H1 (cell line): ENCODE data around the gene GFRA4. TPM values are rescaled to one million over a fixed set of nuclear protein-coding genes. Genes with fewer than 3 reads are reported as not detected.

Experiments used
- CTBP2 ChIP-seq: IDR thresholded peaks from 2 replicates; pipeline ENCODE4 v1.7.0; 2011; ENCODE audit warnings: borderline replicate concordance, mild to moderate bottlenecking, moderate library complexity, mixed read lengths, low read length; ENCODE audit not compliant: insufficient read depth, insufficient read length
- JUN ChIP-seq: IDR thresholded peaks from 2 replicates; pipeline ENCODE4 v1.6.1; 2011; ENCODE audit warnings: low read depth, mild to moderate bottlenecking, improper control_type of control experiment, low read length
- KDM5A ChIP-seq: fragments of 200-600 bp; IDR thresholded peaks from 2 replicates; pipeline ENCODE4 v1.7.1; 2012; ENCODE audit warnings: mild to moderate bottlenecking, low read length, inconsistent platforms, mixed read lengths
- NANOG ChIP-seq: IDR thresholded peaks from 2 replicates; pipeline ENCODE4 v1.6.1; 2011; ENCODE audit warnings: low read length, low read depth, mild to moderate bottlenecking, inconsistent platforms; ENCODE audit not compliant: insufficient read depth, poor library complexity, severe bottlenecking
- POLR2A ChIP-seq, 2 experiments: IDR thresholded peaks; 1 replicate in 1 of 2; 2 replicates in 1 of 2; pipeline ENCODE4 v1.6.1; 2011; ENCODE audit warnings: low read depth in 2 of 2, low read length in 2 of 2, mild to moderate bottlenecking in 2 of 2; ENCODE audit errors: control extremely low read depth in 1 of 2
- POLR2AphosphoS5 ChIP-seq: IDR thresholded peaks from 2 replicates; pipeline ENCODE4 v1.6.1; 2011; ENCODE audit warnings: low read depth, low read length
- RXRA ChIP-seq: IDR thresholded peaks from 2 replicates; pipeline ENCODE4 v1.6.1; 2011; ENCODE audit warnings: low read depth, mild to moderate bottlenecking, low read length, moderate library complexity; ENCODE audit not compliant: insufficient read depth
- SIX5 ChIP-seq: IDR thresholded peaks from 2 replicates; pipeline ENCODE4 v1.6.1; 2011; ENCODE audit warnings: mild to moderate bottlenecking, low read depth, low read length
- SUZ12 ChIP-seq: fragments of 200-600 bp; sonication (generic); IDR thresholded peaks from 2 replicates; pipeline ENCODE4 v1.6.1; 2012; ENCODE audit warnings: mild to moderate bottlenecking, inconsistent platforms, low read length, moderate library complexity, mixed read lengths
- ZNF274 ChIP-seq: IDR thresholded peaks from 2 replicates; pipeline ENCODE4 v1.7.0; 2012; ENCODE audit warnings: low read length, borderline replicate concordance; ENCODE audit errors: extremely low read depth
- polyA plus RNA-seq, 7 experiments: library from polyadenylated mRNA; depleted of rRNA in 3 of 7; stranded (reverse) in 5 of 7; unstranded in 2 of 7; fragments of >200 nt in 5 of 7; fragments of 200-250 nt in 2 of 7; gene quantifications; 1 replicate in 5 of 7; 2 replicates in 1 of 7; 4 replicates in 1 of 7; pipeline versions ENCODE4 v1.2.1 to v1.2.3, GENCODE V29; 2011 to 2013; ENCODE audit warnings: missing spikeins in 2 of 7, mixed read lengths in 2 of 7
- total RNA-seq: library from RNA; stranded (reverse); fragmentation: NEBNext Ultra II Directional; extraction: Animal tissue kit (Norgen Biotek cat#: 25700); gene quantifications from 2 replicates; pipeline ENCODE4 v1.2.1, GENCODE V29; 2021
- TF ChIP-seq, protein P1 (sequence below): fragments of 300-600 bp; sonication (generic); IDR thresholded peaks from 2 replicates; pipeline ENCODE4 v1.7.1; 2012; ENCODE audit warnings: low read length, moderate library complexity, mild to moderate bottlenecking, inconsistent platforms; ENCODE audit not compliant: insufficient replicate concordance
- TF ChIP-seq, protein P2 (sequence below): IDR thresholded peaks from 2 replicates; pipeline ENCODE4 v1.6.1; 2012; ENCODE audit warnings: inconsistent platforms

GFRA4 gene
- total and polyA plus RNA-seq, 2 of the 8 experiments (the other 6 are each of a cell fraction or from before 2014, with no cell fraction given) = 0.05 TPM; not detected in 1

DNA sequence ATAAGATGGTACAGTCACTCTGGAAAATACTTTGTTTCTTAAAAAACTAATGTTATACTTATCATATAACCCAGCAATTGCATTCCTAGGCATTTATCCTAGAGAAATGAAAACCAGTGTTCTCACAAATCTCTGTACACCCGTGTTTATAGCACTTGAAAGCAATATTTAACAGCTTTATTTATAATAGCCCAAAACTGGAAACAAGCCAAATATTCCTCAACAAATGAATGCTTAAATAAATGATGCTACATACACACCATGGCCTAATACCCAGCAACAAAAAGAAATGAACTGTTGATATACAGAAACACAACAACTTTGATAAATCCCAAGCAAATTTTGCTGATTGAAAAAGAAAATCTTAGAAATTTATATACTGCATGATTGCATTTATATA lies 51.3 kb downstream of the GFRA4 start (continued):
- TF ChIP-seq, protein P1, sequence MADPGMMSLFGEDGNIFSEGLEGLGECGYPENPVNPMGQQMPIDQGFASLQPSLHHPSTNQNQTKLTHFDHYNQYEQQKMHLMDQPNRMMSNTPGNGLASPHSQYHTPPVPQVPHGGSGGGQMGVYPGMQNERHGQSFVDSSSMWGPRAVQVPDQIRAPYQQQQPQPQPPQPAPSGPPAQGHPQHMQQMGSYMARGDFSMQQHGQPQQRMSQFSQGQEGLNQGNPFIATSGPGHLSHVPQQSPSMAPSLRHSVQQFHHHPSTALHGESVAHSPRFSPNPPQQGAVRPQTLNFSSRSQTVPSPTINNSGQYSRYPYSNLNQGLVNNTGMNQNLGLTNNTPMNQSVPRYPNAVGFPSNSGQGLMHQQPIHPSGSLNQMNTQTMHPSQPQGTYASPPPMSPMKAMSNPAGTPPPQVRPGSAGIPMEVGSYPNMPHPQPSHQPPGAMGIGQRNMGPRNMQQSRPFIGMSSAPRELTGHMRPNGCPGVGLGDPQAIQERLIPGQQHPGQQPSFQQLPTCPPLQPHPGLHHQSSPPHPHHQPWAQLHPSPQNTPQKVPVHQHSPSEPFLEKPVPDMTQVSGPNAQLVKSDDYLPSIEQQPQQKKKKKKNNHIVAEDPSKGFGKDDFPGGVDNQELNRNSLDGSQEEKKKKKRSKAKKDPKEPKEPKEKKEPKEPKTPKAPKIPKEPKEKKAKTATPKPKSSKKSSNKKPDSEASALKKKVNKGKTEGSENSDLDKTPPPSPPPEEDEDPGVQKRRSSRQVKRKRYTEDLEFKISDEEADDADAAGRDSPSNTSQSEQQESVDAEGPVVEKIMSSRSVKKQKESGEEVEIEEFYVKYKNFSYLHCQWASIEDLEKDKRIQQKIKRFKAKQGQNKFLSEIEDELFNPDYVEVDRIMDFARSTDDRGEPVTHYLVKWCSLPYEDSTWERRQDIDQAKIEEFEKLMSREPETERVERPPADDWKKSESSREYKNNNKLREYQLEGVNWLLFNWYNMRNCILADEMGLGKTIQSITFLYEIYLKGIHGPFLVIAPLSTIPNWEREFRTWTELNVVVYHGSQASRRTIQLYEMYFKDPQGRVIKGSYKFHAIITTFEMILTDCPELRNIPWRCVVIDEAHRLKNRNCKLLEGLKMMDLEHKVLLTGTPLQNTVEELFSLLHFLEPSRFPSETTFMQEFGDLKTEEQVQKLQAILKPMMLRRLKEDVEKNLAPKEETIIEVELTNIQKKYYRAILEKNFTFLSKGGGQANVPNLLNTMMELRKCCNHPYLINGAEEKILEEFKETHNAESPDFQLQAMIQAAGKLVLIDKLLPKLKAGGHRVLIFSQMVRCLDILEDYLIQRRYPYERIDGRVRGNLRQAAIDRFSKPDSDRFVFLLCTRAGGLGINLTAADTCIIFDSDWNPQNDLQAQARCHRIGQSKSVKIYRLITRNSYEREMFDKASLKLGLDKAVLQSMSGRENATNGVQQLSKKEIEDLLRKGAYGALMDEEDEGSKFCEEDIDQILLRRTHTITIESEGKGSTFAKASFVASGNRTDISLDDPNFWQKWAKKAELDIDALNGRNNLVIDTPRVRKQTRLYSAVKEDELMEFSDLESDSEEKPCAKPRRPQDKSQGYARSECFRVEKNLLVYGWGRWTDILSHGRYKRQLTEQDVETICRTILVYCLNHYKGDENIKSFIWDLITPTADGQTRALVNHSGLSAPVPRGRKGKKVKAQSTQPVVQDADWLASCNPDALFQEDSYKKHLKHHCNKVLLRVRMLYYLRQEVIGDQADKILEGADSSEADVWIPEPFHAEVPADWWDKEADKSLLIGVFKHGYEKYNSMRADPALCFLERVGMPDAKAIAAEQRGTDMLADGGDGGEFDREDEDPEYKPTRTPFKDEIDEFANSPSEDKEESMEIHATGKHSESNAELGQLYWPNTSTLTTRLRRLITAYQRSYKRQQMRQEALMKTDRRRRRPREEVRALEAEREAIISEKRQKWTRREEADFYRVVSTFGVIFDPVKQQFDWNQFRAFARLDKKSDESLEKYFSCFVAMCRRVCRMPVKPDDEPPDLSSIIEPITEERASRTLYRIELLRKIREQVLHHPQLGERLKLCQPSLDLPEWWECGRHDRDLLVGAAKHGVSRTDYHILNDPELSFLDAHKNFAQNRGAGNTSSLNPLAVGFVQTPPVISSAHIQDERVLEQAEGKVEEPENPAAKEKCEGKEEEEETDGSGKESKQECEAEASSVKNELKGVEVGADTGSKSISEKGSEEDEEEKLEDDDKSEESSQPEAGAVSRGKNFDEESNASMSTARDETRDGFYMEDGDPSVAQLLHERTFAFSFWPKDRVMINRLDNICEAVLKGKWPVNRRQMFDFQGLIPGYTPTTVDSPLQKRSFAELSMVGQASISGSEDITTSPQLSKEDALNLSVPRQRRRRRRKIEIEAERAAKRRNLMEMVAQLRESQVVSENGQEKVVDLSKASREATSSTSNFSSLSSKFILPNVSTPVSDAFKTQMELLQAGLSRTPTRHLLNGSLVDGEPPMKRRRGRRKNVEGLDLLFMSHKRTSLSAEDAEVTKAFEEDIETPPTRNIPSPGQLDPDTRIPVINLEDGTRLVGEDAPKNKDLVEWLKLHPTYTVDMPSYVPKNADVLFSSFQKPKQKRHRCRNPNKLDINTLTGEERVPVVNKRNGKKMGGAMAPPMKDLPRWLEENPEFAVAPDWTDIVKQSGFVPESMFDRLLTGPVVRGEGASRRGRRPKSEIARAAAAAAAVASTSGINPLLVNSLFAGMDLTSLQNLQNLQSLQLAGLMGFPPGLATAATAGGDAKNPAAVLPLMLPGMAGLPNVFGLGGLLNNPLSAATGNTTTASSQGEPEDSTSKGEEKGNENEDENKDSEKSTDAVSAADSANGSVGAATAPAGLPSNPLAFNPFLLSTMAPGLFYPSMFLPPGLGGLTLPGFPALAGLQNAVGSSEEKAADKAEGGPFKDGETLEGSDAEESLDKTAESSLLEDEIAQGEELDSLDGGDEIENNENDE = no peak
- TF ChIP-seq RXRA = no peak
- TF ChIP-seq ZNF274 = no peak
- no peak for TF ChIP-seq NANOG
- TF ChIP-seq POLR2A (IDR thresholded peaks at IDR 0.05; ENCODE audit: control extremely low read depth in 1 of 2, low read depth in 2 of 2, low read length in 2 of 2) = no peak
- TF ChIP-seq CTBP2 = no peak
- no peak for TF ChIP-seq POLR2AphosphoS5
- TF ChIP-seq SIX5 = no peak
- TF ChIP-seq SUZ12 = no peak
- TF ChIP-seq, protein P2, sequence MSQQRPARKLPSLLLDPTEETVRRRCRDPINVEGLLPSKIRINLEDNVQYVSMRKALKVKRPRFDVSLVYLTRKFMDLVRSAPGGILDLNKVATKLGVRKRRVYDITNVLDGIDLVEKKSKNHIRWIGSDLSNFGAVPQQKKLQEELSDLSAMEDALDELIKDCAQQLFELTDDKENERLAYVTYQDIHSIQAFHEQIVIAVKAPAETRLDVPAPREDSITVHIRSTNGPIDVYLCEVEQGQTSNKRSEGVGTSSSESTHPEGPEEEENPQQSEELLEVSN = no peak
- no peak for TF ChIP-seq KDM5A
- TF ChIP-seq JUN = no peak
